ENCODE data around the gene OXLD1.

Gene OXLD1

GRCh38 chr17:81666342-81667191, at the start of gene OXLD1, which contains the start of gene CCDC137:
Gene OXLD1 (minus strand): TSS chr17:81666605. CDS start chr17:81666577, 28 bp downstream.
Gene CCDC137 (plus strand): TSS chr17:81666737. CDS start chr17:81666767, 30 bp downstream.
- DNase-seq (ENCODE audit: low read depth): peak; percentile 66

GRCh38 chr17:81715107-81715871, 48.9 kb upstream of the OXLD1 start:
- no peak for DNase-seq (ENCODE audit: low read depth)

- no peak for DNase-seq (ENCODE audit: low read depth)
Observed at GRCh38 chr17:81714412-81715106, 48.2 kb upstream of the OXLD1 start.

GRCh38 chr17:81713556-81714411, 47.4 kb upstream of the OXLD1 start:
- DNase-seq (ENCODE audit: low read depth): no peak

- DNase-seq (ENCODE audit: low read depth): no peak
Observed at GRCh38 chr17:81713004-81713555, 46.7 kb upstream of the OXLD1 start.

- no peak for DNase-seq (ENCODE audit: low read depth)
Observed at GRCh38 chr17:81712468-81713003, 46.1 kb upstream of the OXLD1 start.

GRCh38 chr17:81711814-81712467, 45.5 kb upstream of the OXLD1 start, which contains the start of gene SLC25A10:
Gene SLC25A10 (plus strand): TSS chr17:81712284. CDS start chr17:81712427, 143 bp downstream.
- DNase-seq (ENCODE audit: low read depth): no peak

- no peak for DNase-seq (ENCODE audit: low read depth)
Observed at GRCh38 chr17:81710514-81711308, 44.3 kb upstream of the OXLD1 start.

GRCh38 chr17:81708739-81709185, 42.4 kb upstream of the OXLD1 start:
- DNase-seq (ENCODE audit: low read depth): no peak

GRCh38 chr17:81707725-81708646, 41.6 kb upstream of the OXLD1 start:
- no peak for DNase-seq (ENCODE audit: low read depth)

GRCh38 chr17:81706757-81707624, 40.6 kb upstream of the OXLD1 start:
- no peak for DNase-seq (ENCODE audit: low read depth)

- DNase-seq (ENCODE audit: low read depth): no peak
Observed at GRCh38 chr17:81706232-81706611, 39.8 kb upstream of the OXLD1 start.

- DNase-seq (ENCODE audit: low read depth): no peak
Observed at GRCh38 chr17:81705518-81706231, 39.3 kb upstream of the OXLD1 start.

GRCh38 chr17:81703747-81704654, 37.6 kb upstream of the OXLD1 start:
- no peak for DNase-seq (ENCODE audit: low read depth)

Data from GM04503 (cell line).